GM23338 (cell line): ENCODE measurements around the gene NDRG2. TPM values are rescaled to one million over a fixed set of nuclear protein-coding genes. Genes with fewer than 3 reads are reported as not detected.
A peak's percentile ranks its signal among the peaks of the same experiment; 100 is the strongest.

ENCODE experiments used
- ATAC-seq: fragments of 200-7000 bp; cut with Tn5 transposase; 3 replicates; pipeline ENCODE4 v1.9.1; 2020
- DNase-seq: peaks from one replicate; pipeline ENCODE4 v3.0.0-alpha.2; 2015; ENCODE audit warnings: low spot score
- H2AFZ ChIP-seq: fragments of 200-600 bp; sonication (generic); 2 replicates; pipeline ENCODE4 v1.8.0; 2016; ENCODE audit warnings: antibody characterized with exemption, mild to moderate bottlenecking, moderate library complexity
- H3F3A ChIP-seq: fragments of 200-600 bp; sonication (generic); replicated peaks from 2 replicates; pipeline ENCODE4 v1.8.0; 2017; ENCODE audit warnings: antibody characterized with exemption, mixed run types, low read depth
- H3K27ac ChIP-seq: fragments of 200-600 bp; sonication (generic); 2 replicates; pipeline ENCODE4 v1.6.1; 2016; ENCODE audit warnings: low read depth
- H3K27me3 ChIP-seq: fragments of 200-600 bp; sonication (generic); 2 replicates; pipeline ENCODE4 v1.8.0; 2016; ENCODE audit warnings: mild to moderate bottlenecking, mixed run types, moderate library complexity; ENCODE audit not compliant: insufficient read depth
- H3K36me3 ChIP-seq: fragments of 200-600 bp; sonication (generic); 2 replicates; pipeline ENCODE4 v1.8.0; 2016; ENCODE audit warnings: mild to moderate bottlenecking; ENCODE audit not compliant: insufficient read depth
- H3K4me1 ChIP-seq: fragments of 200-600 bp; sonication (generic); 2 replicates; pipeline ENCODE4 v1.8.0; 2016; ENCODE audit warnings: mild to moderate bottlenecking, moderate library complexity; ENCODE audit not compliant: insufficient read depth
- H3K4me2 ChIP-seq: fragments of 200-600 bp; sonication (generic); 2 replicates; pipeline ENCODE4 v1.7.1; 2017; ENCODE audit warnings: mixed run types
- H3K4me3 ChIP-seq: fragments of 200-600 bp; sonication (generic); 2 replicates; pipeline ENCODE4 v1.6.1; 2016; ENCODE audit warnings: mixed run types
- H3K79me2 ChIP-seq: fragments of 200-600 bp; sonication (generic); replicated peaks from 2 replicates; pipeline ENCODE4 v1.8.0; 2017; ENCODE audit warnings: mild to moderate bottlenecking; ENCODE audit not compliant: insufficient read depth
- H3K9me2 ChIP-seq: fragments of 200-600 bp; sonication (generic); 2 replicates; pipeline ENCODE4 v1.8.0; 2017; ENCODE audit not compliant: insufficient read depth
- H4K20me1 ChIP-seq: fragments of 200-600 bp; sonication (generic); replicated peaks from 2 replicates; pipeline ENCODE4 v1.8.0; 2017; ENCODE audit warnings: mild to moderate bottlenecking; ENCODE audit not compliant: insufficient read depth
- H3K27ac Mint-ChIP-seq: 2 replicates; pipeline ENCODE4 v1.8.0; 2020; ENCODE audit warnings: inconsistent platforms, mild to moderate bottlenecking, moderate library complexity, mixed read lengths
- H3K27me3 Mint-ChIP-seq: 3 replicates; pipeline ENCODE4 v1.8.0; 2022; ENCODE audit warnings: low read depth, mild to moderate bottlenecking, moderate library complexity, mixed read lengths, inconsistent platforms; ENCODE audit not compliant: insufficient read depth, poor library complexity
- H3K36me3 Mint-ChIP-seq: 3 replicates; pipeline ENCODE4 v1.8.0; 2021; ENCODE audit warnings: low read depth, mild to moderate bottlenecking, inconsistent platforms, moderate library complexity, mixed read lengths
- H3K4me1 Mint-ChIP-seq: 3 replicates; pipeline ENCODE4 v1.8.0; 2020; ENCODE audit warnings: mild to moderate bottlenecking, inconsistent platforms, mixed read lengths
- H3K4me3 Mint-ChIP-seq: 3 replicates; pipeline ENCODE4 v1.8.0; 2021; ENCODE audit warnings: moderate library complexity, mild to moderate bottlenecking, inconsistent platforms, mixed read lengths
- H3K9me3 Mint-ChIP-seq: 3 replicates; pipeline ENCODE4 v1.8.0; 2020; ENCODE audit warnings: moderate library complexity, mild to moderate bottlenecking, inconsistent platforms, mixed read lengths
- CREB1 ChIP-seq: fragments of 250-450 bp; sonication (Bioruptor Pico); IDR thresholded peaks from 2 replicates; pipeline ENCODE4 v1.5.0; 2020; ENCODE audit warnings: low read depth, mild to moderate bottlenecking, moderate library complexity
- CTCF ChIP-seq, 2 experiments: fragments of 200-600 bp in 1 of 2; sonication (generic) in 1 of 2; conservative IDR thresholded peaks; 2 replicates each; pipeline versions ENCODE4 v1.5.1 to v1.6.1; 2016 to 2017; ENCODE audit warnings: antibody characterized with exemption in 2 of 2, low read depth in 2 of 2, mild to moderate bottlenecking in 2 of 2, moderate library complexity in 1 of 2
- ETS1 ChIP-seq: IDR thresholded peaks from 2 replicates; pipeline ENCODE4 v1.6.1; 2016; ENCODE audit warnings: antibody characterized with exemption
- EZH2 ChIP-seq: fragments of 200-600 bp; sonication (generic); IDR thresholded peaks from one replicate; pipeline ENCODE4 v1.8.0; 2017; ENCODE audit warnings: antibody characterized with exemption, mild to moderate bottlenecking, low read depth; ENCODE audit not compliant: unreplicated experiment
- EZH2phosphoT487 ChIP-seq: fragments of 200-600 bp; sonication (generic); IDR thresholded peaks from one replicate; pipeline ENCODE4 v1.8.1; 2018; ENCODE audit warnings: antibody characterized with exemption; ENCODE audit not compliant: unreplicated experiment
- POLR2AphosphoS5 ChIP-seq: IDR thresholded peaks from 2 replicates; pipeline ENCODE4 v1.6.1; 2016; ENCODE audit warnings: antibody characterized with exemption, low read depth
- ZNF114 ChIP-seq: fragments of 250-450 bp; sonication (Bioruptor Pico); IDR thresholded peaks from 2 replicates; pipeline ENCODE4 v1.5.0; 2020; ENCODE audit warnings: mild to moderate bottlenecking, moderate library complexity
- ZNF331 ChIP-seq: fragments of 250-450 bp; sonication (Bioruptor Pico); IDR thresholded peaks from 2 replicates; pipeline ENCODE4 v1.5.0; 2020; ENCODE audit warnings: low read depth, mild to moderate bottlenecking, moderate library complexity
- ZNF462 ChIP-seq: fragments of 250-450 bp; sonication (Bioruptor Pico); IDR thresholded peaks from 2 replicates; pipeline ENCODE4 v1.5.0; 2020; ENCODE audit warnings: mild to moderate bottlenecking, moderate library complexity
- polyA plus RNA-seq: library from polyadenylated mRNA; unstranded; fragments of >200 nt; fragmentation: Nextera tagmentation; extraction: Ambion mirVana; gene quantifications from 2 replicates; pipeline ENCODE4 v1.2.1, GENCODE V29; 2016
- total RNA-seq: library from RNA; depleted of rRNA; stranded (reverse); fragments of >200 nt; shearing (Covaris generic); gene quantifications from 2 replicates; pipeline ENCODE4 v1.2.3, GENCODE V29; 2014

The NDRG2 gene
- total and polyA plus RNA-seq, 2 experiments from 2014 or later: 8.8 to 20.6 TPM

GRCh38 chr14:21066882-21067502 is 42.1 kb upstream of the NDRG2 start:
- Histone ChIP-seq H3K79me2 (no peaks in the 10 kb centered on the region), H3K27ac (no peak overlapping the region), H3K4me1 (peaks cover 4% of the 10 kb centered on the region), H3K36me3 (no peaks in the 10 kb centered on the region), H3F3A (peaks cover 17% of the 10 kb centered on the region), H4K20me1 (no peaks in the 10 kb centered on the region; the same call in 1 of the 2 replicates), H3K4me3 (no peak overlapping the region), H3K4me2 (no peak overlapping the region), H3K9me2 (no peaks in the 10 kb centered on the region), H3K27me3 (peaks cover 27% of the 10 kb centered on the region), H2AFZ (no peak overlapping the region)
- Mint-ChIP-seq H3K4me3 (no peak overlapping the region), H3K4me1 (peaks cover 25% of the 10 kb centered on the region), H3K9me3 (no peaks in the 10 kb centered on the region), H3K36me3 (peaks cover 3% of the 10 kb centered on the region; the same call in 2 of the 3 replicates), H3K27ac (no peak overlapping the region), H3K27me3 (peaks cover 22% of the 10 kb centered on the region)
- no peak for TF ChIP-seq EZH2
- peak; percentile 35 to 66 for TF ChIP-seq CTCF (conservative IDR thresholded peaks at IDR 0.05; ENCODE audit: low read depth in 2 of 2)
- ATAC-seq (no peak), DNase-seq (peak; percentile 49)

- no peaks in the 10 kb centered on the region for H4K20me1 ChIP-seq
- peak; percentile 23 for DNase-seq
- peaks cover 6% of the 10 kb centered on the region for H3K27me3 Mint-ChIP-seq
- H3K4me3 Mint-ChIP-seq: no peak overlapping the region
- peaks cover 19% of the 10 kb centered on the region for H3K4me1 Mint-ChIP-seq
- H3K79me2 ChIP-seq: no peaks in the 10 kb centered on the region
- peaks cover 19% of the 10 kb centered on the region for H3K27me3 ChIP-seq
- H3K36me3 ChIP-seq: no peaks in the 10 kb centered on the region
- H3K4me1 ChIP-seq: no peaks in the 10 kb centered on the region
- H2AFZ ChIP-seq: no peak overlapping the region
- H3F3A ChIP-seq: no peaks in the 10 kb centered on the region
- no peak for ATAC-seq
- no peak overlapping the region for H3K4me3 ChIP-seq
- no peaks in the 10 kb centered on the region for H3K9me3 Mint-ChIP-seq
- no peaks in the 10 kb centered on the region for H3K9me2 ChIP-seq
- H3K27ac ChIP-seq: no peak overlapping the region
- no peak overlapping the region for H3K4me2 ChIP-seq
- H3K36me3 Mint-ChIP-seq: no peaks in the 10 kb centered on the region
- peak overlapping the region; percentile 24; the same call in 1 of the 2 replicates for H3K27ac Mint-ChIP-seq
- TF ChIP-seq ETS1: no peak
- no peak for TF ChIP-seq ZNF462 (CRISPR knock-in tag)
- TF ChIP-seq EZH2phosphoT487: no peak
- no peak for TF ChIP-seq POLR2AphosphoS5
- TF ChIP-seq CREB1 (CRISPR knock-in tag): no peak
- TF ChIP-seq CTCF (conservative IDR thresholded peaks at IDR 0.05; ENCODE audit: low read depth in 2 of 2): no peak
- no peak for TF ChIP-seq ZNF114
- no peak for TF ChIP-seq EZH2
- no peak for TF ChIP-seq ZNF331 (CRISPR knock-in tag)
Measured at GRCh38 chr14:21063479-21063878, 38.6 kb upstream of the NDRG2 start.
